Measurements from ENCODE around the gene CARD19. TPM values are rescaled to one million over a fixed set of nuclear protein-coding genes. Genes with fewer than 3 reads are reported as not detected.
A peak's percentile ranks its signal among the peaks of the same experiment; 100 is the strongest.

CARD19 gene
- total and polyA plus RNA-seq, 9 of the 15 experiments (the other 6 are each of a cell fraction or from before 2014, with no cell fraction given): 0.90 to 34.9 (median 14.6) TPM

- TF ChIP-seq CHAMP1 (IDR thresholded peaks at IDR 0.05) (no peak), ZNF140 (CRISPR knock-in tag; IDR thresholded peaks at IDR 0.05) (no peak), ZFX (CRISPR knock-in tag; IDR thresholded peaks at IDR 0.05) (no peak), FOXK2 (conservative IDR thresholded peaks at IDR 0.05 in 1 of 2, IDR thresholded peaks at IDR 0.05 in 1 of 2; ENCODE audit: low read depth in 2 of 2) (no peak), GABPB1 (CRISPR knock-in tag; IDR thresholded peaks at IDR 0.05) (no peak; the same call in 1 of the 2 replicates), FOXM1 (IDR thresholded peaks at IDR 0.05; ENCODE audit: low read depth) (no peak), FOXM1 (CRISPR knock-in tag; IDR thresholded peaks at IDR 0.05; ENCODE audit: low read depth) (no peak), COPS2 (conservative IDR thresholded peaks at IDR 0.05) (no peak), SP1 (CRISPR knock-in tag; IDR thresholded peaks at IDR 0.05) (peak; percentile 48; the same call in 1 of the 2 replicates), ATF3 (IDR thresholded peaks at IDR 0.05) (no peak), ATF3 (CRISPR knock-in tag; conservative IDR thresholded peaks at IDR 0.05) (no peak), ASH1L (IDR thresholded peaks at IDR 0.05; ENCODE audit: borderline replicate concordance, low read depth, partially characterized antibody) (no peak), ZFPM2 (CRISPR knock-in tag; IDR thresholded peaks at IDR 0.05) (no peak), MYC (IDR thresholded peaks at IDR 0.05; ENCODE audit: low read depth, low read length) (peak; percentile 55; the same call in 1 of the 2 replicates), MYC (CRISPR knock-in tag; IDR thresholded peaks at IDR 0.05; ENCODE audit: borderline replicate concordance, low read depth) (no peak), CREB1 (IDR thresholded peaks at IDR 0.05) (peak; percentile 15; the same call in 1 of the 2 replicates), CREB1 (CRISPR knock-in tag; IDR thresholded peaks at IDR 0.05) (0 out of 2 replicates have a peak, but pooled peaks have one; percentile 39), RERE (CRISPR knock-in tag; IDR thresholded peaks at IDR 0.05; ENCODE audit: borderline replicate concordance) (no peak), ETV1 (tag; conservative IDR thresholded peaks at IDR 0.05; ENCODE audit: low read depth) (no peak), MXI1 (IDR thresholded peaks at IDR 0.05; ENCODE audit: low read depth, low read length) (no peak)
Measured at GRCh38 chr9:93159601-93160471, 63.8 kb downstream of the CARD19 start (continued).

Measured in K562 (cell line).